Measurements from ENCODE around the gene AQP3. TPM values are rescaled to one million over a fixed set of nuclear protein-coding genes. Genes with fewer than 3 reads are reported as not detected.

Gene AQP3
- polyA plus RNA-seq, 1 experiment, result 10.6 TPM

DNA sequence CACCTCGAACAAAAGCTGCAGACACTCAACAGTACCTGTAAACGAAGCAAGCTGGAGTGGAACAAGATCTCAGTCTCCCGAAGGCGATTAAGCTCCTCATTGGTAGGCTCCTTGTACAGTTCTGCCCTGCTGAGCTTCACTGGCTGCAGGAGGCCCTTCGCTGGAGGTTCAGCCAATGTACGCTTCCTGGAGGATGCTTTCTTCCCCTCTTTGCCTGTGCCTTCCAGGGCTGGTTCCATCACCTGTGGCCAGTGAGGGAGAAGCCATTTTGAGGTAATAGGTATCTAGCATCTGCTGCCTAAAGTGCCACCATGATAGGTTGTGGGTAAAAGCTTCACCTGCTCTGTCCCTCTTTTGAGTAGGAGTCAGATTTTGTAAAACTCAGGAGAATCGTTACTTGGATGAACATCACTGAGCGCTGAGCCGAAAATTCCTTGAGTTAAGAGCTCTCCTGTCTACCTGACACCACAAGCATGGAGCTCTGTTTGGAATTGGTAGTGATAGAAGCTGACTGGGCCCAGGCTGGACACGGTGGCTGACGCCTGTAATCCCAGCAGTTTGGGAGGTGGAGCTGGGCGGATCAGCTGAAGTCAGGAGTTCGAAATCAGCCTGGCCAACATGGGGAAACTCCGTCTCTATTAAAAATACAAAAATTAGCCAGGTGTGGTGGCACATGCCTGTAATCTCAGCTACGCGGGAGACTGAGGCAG, 24.9 kb upstream of the AQP3 start:
- TF ChIP-seq, protein P1, sequence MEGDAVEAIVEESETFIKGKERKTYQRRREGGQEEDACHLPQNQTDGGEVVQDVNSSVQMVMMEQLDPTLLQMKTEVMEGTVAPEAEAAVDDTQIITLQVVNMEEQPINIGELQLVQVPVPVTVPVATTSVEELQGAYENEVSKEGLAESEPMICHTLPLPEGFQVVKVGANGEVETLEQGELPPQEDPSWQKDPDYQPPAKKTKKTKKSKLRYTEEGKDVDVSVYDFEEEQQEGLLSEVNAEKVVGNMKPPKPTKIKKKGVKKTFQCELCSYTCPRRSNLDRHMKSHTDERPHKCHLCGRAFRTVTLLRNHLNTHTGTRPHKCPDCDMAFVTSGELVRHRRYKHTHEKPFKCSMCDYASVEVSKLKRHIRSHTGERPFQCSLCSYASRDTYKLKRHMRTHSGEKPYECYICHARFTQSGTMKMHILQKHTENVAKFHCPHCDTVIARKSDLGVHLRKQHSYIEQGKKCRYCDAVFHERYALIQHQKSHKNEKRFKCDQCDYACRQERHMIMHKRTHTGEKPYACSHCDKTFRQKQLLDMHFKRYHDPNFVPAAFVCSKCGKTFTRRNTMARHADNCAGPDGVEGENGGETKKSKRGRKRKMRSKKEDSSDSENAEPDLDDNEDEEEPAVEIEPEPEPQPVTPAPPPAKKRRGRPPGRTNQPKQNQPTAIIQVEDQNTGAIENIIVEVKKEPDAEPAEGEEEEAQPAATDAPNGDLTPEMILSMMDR (IDR thresholded peaks at IDR 0.05; ENCODE audit: low read depth, low read length), result no peak
- ChIA-PET CTCF (interaction anchor here (0.9 to 4.4 kb wide), 7 partner anchors 20 to 152 kb away, joined by 3 to 47 read pairs (median 3); no protein-coding TSS in a partner anchor), POLR2A (interaction anchor here (0.5 kb wide), 1 partner anchor 14 kb away, joined by 3 read pairs; no protein-coding TSS in a partner anchor)
- no peak for DNase-seq (ENCODE audit: low read depth, low spot score)
- H3K4me3 ChIP-seq (ENCODE audit: low read depth, low read length), result peak overlapping the region; percentile 99
- no peaks in the 10 kb centered on the region for H3K9me3 ChIP-seq (ENCODE audit: control insufficient read depth, insufficient read depth, low read length)
- no peaks in the 10 kb centered on the region for H3K27me3 ChIP-seq (ENCODE audit: control insufficient read depth, insufficient read depth, low read length)
- H3K27ac ChIP-seq (ENCODE audit: low read depth, low read length), result no peak overlapping the region

DNA sequence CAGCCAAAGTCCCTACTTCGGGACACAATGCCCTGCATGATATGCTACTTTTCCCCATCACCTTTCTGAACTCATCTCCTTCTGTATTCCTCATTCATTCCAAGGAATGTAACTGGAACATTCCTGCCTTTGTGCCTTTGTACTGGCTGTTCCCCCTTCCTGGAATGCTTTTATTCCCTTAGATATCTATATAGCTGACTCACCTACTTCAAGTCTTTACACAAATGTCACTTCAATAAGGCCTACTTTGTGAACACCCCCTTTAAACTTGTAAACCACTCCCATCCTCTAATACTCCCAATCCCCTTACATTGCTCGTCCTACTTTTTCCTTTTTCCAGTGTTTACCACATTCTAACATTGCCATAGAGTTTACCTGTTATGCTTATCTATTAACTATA, 24.0 kb upstream of the AQP3 start:
- H3K27me3 ChIP-seq (ENCODE audit: control insufficient read depth, insufficient read depth, low read length), result no peaks in the 10 kb centered on the region
- H3K4me3 ChIP-seq (ENCODE audit: low read depth, low read length), result no peak overlapping the region
- POLR2A ChIA-PET, result no interaction called here
- no peak for DNase-seq (ENCODE audit: low read depth, low spot score)
- no peaks in the 10 kb centered on the region for H3K9me3 ChIP-seq (ENCODE audit: control insufficient read depth, insufficient read depth, low read length)
- no peak overlapping the region for H3K27ac ChIP-seq (ENCODE audit: low read depth, low read length)
- TF ChIP-seq, protein P1 (IDR thresholded peaks at IDR 0.05; ENCODE audit: low read depth, low read length), result no peak
- CTCF ChIA-PET, result interaction anchor here (0.9 to 4.4 kb wide), 3 partner anchors 19 to 96 kb away, joined by 3 to 47 read pairs (median 27); no protein-coding TSS in a partner anchor

DNA sequence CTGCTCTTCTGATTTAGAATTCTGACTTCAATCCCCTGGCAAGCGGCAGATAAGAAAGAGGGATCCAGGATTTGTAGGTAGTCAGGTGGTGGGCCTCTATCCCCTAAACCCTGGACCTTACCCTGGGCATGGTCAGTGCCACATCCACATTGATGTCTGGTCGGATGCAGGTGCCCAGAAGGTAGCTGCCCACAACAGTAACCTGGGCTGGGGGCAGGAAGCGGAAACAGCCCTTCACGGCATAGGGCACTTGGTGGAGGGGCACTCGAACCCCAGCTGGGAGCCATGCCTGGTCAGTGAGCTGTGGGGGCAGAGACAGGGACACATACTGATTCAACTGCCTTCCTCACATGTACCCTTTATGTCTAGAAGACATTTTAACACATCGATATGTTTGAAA, 22.5 kb upstream of the AQP3 start:
- Histone ChIP-seq H3K27me3 (ENCODE audit: control insufficient read depth, insufficient read depth, low read length) (no peaks in the 10 kb centered on the region), H3K4me3 (ENCODE audit: low read depth, low read length) (no peak overlapping the region), H3K27ac (ENCODE audit: low read depth, low read length) (no peak overlapping the region), H3K9me3 (ENCODE audit: control insufficient read depth, insufficient read depth, low read length) (no peaks in the 10 kb centered on the region; the same call in 1 of the 2 replicates)
- CTCF ChIA-PET, result interaction anchor here (1.5 to 7.9 kb wide), 2 partner anchors 18 to 95 kb away, joined by 7 to 74 read pairs; no protein-coding TSS in a partner anchor
- no peak for DNase-seq (ENCODE audit: low read depth, low spot score)
- TF ChIP-seq, protein P1 (IDR thresholded peaks at IDR 0.05; ENCODE audit: low read depth, low read length), result no peak
- POLR2A ChIA-PET, result no interaction called here

DNA sequence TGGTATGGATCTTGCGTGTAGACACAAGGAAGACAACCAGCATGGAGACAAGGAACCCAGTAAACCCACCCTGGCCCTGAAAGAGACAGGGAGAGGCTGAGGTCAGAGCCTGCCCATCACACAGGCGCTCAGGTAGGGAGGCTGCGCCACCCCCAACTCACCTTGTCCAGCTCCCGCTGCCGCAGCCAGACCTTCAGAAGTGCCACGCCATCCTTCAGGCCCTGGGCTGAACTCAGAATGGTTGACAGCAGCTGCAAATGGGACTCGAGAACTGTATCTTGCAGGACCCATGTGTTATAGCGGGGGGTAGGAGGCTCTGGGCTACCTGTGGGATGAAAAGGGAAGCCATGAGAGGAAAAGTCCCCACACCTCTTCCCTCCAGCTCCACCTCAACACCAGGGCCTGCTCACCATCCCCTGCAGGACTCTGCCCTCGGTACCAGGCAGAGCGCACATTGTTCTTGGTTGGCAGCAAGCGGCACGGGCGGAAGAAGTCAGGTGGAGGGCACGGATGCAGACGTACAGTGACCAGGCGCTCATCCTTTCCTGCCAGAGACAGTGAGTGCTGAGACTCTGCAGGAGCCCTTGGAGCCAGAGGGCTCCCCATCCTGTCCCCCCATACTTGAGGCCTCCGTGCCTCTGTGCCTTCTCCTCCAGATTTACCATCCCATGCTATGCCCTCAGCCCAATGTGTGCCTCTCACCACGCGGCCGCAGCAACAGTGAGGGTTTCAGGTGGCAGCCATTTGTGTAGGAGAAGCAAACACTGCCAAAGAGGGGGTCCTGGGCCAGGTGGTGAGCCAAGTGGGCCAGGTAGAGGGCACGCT, 21.6 kb upstream of the AQP3 start:
- Histone ChIP-seq H3K27me3 (ENCODE audit: control insufficient read depth, insufficient read depth, low read length) (no peaks in the 10 kb centered on the region), H3K4me3 (ENCODE audit: low read depth, low read length) (no peak overlapping the region), H3K27ac (ENCODE audit: low read depth, low read length) (no peak overlapping the region), H3K9me3 (ENCODE audit: control insufficient read depth, insufficient read depth, low read length) (no peaks in the 10 kb centered on the region; the same call in 1 of the 2 replicates)
- TF ChIP-seq, protein P1 (IDR thresholded peaks at IDR 0.05; ENCODE audit: low read depth, low read length), result no peak
- no peak for DNase-seq (ENCODE audit: low read depth, low spot score)
- CTCF ChIA-PET, result interaction anchor here (1.5 to 7.9 kb wide), 2 partner anchors 17 to 94 kb away, joined by 7 to 74 read pairs; no protein-coding TSS in a partner anchor
- POLR2A ChIA-PET, result no interaction called here
